Placental epithelial cell (primary cell): ENCODE measurements around the gene PCSK2. TPM values are rescaled to one million over a fixed set of nuclear protein-coding genes. Genes with fewer than 3 reads are reported as not detected.

Experiments used
- small RNA-seq: library from RNA; depleted of rRNA; stranded (forward); fragments of <200 nt; gene quantifications from one replicate; pipeline ENCODE3, GENCODE V24; 2012
- total RNA-seq: library from RNA; depleted of rRNA; stranded (reverse); fragments of >200 nt; gene quantifications from 2 replicates; pipeline ENCODE4 v1.2.3, GENCODE V29; 2012

PCSK2 gene, protein sequence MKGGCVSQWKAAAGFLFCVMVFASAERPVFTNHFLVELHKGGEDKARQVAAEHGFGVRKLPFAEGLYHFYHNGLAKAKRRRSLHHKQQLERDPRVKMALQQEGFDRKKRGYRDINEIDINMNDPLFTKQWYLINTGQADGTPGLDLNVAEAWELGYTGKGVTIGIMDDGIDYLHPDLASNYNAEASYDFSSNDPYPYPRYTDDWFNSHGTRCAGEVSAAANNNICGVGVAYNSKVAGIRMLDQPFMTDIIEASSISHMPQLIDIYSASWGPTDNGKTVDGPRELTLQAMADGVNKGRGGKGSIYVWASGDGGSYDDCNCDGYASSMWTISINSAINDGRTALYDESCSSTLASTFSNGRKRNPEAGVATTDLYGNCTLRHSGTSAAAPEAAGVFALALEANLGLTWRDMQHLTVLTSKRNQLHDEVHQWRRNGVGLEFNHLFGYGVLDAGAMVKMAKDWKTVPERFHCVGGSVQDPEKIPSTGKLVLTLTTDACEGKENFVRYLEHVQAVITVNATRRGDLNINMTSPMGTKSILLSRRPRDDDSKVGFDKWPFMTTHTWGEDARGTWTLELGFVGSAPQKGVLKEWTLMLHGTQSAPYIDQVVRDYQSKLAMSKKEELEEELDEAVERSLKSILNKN
- total RNA-seq, result not detected in 2 replicates

DNA sequence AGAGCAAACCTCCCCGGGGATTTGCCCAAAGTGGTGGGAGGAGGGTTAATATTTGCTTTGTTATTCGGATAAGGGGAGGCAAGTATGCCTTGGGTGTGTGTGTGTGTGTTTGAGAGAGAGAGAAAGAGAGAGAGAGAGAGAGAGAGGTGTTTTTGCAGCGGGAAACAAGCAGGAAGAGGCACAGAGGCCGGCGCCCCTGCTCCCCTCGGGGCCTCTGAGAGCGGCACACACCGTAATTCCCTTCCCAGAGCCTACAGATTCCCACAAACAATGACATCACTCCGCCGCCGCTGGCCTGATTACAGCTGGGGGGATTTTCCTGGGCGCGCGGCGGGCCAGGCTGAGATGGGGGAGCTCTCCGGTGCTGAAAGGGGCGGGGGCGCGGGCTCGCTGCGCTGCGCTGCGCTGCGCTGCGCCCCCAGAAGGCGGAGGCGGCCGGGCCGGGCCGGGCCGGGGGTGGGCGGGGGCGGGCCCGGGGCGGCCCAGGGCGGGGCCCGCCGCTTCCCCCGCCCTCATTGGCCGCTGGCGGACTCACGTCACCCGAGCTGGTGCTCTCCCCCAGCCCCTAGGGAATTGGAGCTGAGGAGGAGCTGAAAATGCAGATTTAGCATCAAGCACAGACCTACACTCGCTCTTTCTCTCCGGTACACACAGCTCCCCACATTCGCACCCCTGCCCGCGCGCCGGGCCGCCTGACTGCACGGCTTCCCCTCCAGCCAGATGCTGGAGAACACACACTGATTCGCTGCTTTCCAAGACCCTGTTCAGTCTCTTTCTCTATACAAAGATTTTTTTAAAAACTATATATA is at the start of gene PCSK2:
Gene PCSK2, plus strand, starts transcription at position 631 of the 809 bp plus-strand sequence. CDS start 266 bp downstream, outside the sequence.

DNA sequence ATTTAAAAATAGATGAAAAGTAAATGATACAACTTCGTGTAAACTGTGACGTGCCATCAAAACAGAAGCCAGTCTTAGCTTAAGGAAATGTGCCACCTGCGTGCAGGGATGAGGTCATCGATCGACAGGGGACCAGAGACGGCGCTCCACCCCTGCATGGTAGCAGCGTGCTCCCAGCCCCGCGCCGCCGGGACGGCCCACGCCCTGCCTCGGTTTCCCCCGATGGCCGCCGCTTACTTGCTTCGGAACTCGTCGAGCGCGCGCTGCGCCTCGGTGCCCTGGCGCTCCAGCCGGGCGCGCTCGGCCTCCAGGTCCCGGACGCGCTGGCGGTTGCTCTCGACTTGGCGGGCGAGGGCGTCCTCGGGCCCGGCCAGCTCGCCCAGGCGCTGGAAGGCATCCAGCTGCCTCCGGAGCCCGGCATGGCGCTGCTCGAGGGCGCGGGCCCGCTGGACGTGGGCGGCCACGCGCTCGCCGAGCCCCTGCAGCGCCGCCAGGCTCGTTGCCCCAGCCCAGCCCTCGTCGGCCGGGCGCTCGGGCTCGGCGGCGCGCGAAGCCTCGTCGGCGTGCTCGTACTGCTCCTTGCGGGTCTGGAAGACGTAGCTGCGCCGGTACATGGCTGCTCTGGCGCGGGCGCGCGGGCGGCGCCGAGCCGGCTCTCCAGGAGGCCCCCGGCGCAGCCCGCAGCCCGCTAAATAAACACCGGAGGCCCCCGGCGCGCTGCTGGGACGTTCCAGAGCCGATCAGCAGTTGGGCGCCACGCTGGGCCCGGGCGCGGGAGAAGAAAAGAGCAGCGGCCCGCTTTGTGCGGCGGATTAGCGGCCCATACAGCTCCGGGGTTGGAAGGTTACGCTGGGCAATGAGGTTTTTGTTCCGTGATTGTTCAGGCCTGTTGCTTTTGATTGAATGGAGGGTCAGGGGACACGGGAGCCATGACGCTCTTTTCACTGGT is 304.1 kb downstream of the PCSK2 start, which contains the start of gene BFSP1:
Gene BFSP1, minus strand, starts transcription at position 664 of the 949 bp plus-strand sequence. Its CDS starts 50 bp downstream, at position 614.

Small RNA genes within 50 kb of the gene (small RNA-seq; reads per million reads assigned to genes)
- gene AL359511.1 (not detected), gene RNU1-131P (0.09 reads per million), gene RNU6-27P (0.26 reads per million)
